HepG2 (cell line): ENCODE data around the gene DISP2. TPM values are rescaled to one million over a fixed set of nuclear protein-coding genes. Genes with fewer than 3 reads are reported as not detected.

ENCODE experiments used
- ATAC-seq: fragments of 200-7000 bp; cut with Tn5 transposase; 3 replicates; pipeline ENCODE4 v1.9.1; 2020; ENCODE audit warnings: mild to moderate bottlenecking, moderate library complexity
- BruUV-seq: library from RNA; stranded (reverse); fragments of 400-500 nt; replicated peaks from 2 replicates; lab custom pipeline; 2021; lab: Mats Ljungman, UMichigan
- CTCF ChIA-PET: fragments of 300-600 bp; formaldehyde crosslinking; extraction: SDS; loops from one replicate; lab custom pipeline; 2021; ENCODE audit warnings: low total read pairs, inconsistent platforms, low intra/inter-chr PET ratio; lab: Yijun Ruan, JAX
- POLR2A ChIA-PET: fragments of 350-600 bp; sonication (Branson Sonifier 250); formaldehyde crosslinking; loops from one replicate; lab custom pipeline; 2020; ENCODE audit warnings: antibody characterized with exemption, inconsistent platforms; lab: Yijun Ruan, JAX
- DNase-seq: peaks from one replicate; pipeline ENCODE4 v3.0.0-alpha.2; 2015; ENCODE audit warnings: low spot score
- FAIRE-seq: peaks from 3 replicates; lab custom pipeline; 2011; peaks lifted over from hg19 to GRCh38; lab: Jason Lieb, UNC
- H2AFZ ChIP-seq: one replicate; pipeline ENCODE4 v1.6.1; 2011; ENCODE audit warnings: low read length, inconsistent platforms
- H3K27ac ChIP-seq: fragments of 300-600 bp; 3 replicates; pipeline ENCODE4 v1.8.0; 2011; ENCODE audit warnings: mixed run types, mild to moderate bottlenecking, mixed read lengths, low read length, inconsistent platforms; ENCODE audit not compliant: insufficient read depth; ENCODE audit errors: extremely low read length
- H3K27me3 ChIP-seq, 2 experiments: fragments of 200-600 bp in 1 of 2; 2 replicates in 1 of 2; 3 replicates in 1 of 2; pipeline versions ENCODE4 v1.6.0 to v1.8.0; 2011; ENCODE audit warnings: low read length in 2 of 2, mild to moderate bottlenecking in 2 of 2, moderate library complexity in 2 of 2, inconsistent platforms in 1 of 2; ENCODE audit not compliant: insufficient read depth in 2 of 2, control insufficient read depth in 1 of 2
- H3K36me3 ChIP-seq, 2 experiments: fragments of 200-600 bp in 1 of 2; replicated peaks in 1 of 2; 2 replicates in 1 of 2; 3 replicates in 1 of 2; pipeline versions ENCODE4 v1.5.1 to v1.8.0; 2011; ENCODE audit warnings: low read length in 2 of 2, inconsistent platforms in 1 of 2; ENCODE audit not compliant: insufficient read depth in 2 of 2, control insufficient read depth in 1 of 2
- H3K4me1 ChIP-seq: 2 replicates; pipeline ENCODE4 v1.5.1; 2012; ENCODE audit warnings: low read length, inconsistent platforms; ENCODE audit not compliant: insufficient read depth
- H3K4me2 ChIP-seq: 2 replicates; pipeline ENCODE4 v1.6.0; 2011; ENCODE audit warnings: low read depth, low read length, inconsistent platforms
- H3K4me3 ChIP-seq, 3 experiments: fragments of 200-600 bp in 1 of 3; sonication (generic), shearing (Covaris generic) in 1 of 3; replicated peaks in 1 of 3; 2 replicates each; pipeline ENCODE4 v1.5.1; 2011 to 2016; ENCODE audit warnings: low read length in 3 of 3, inconsistent platforms in 2 of 3, low read depth in 2 of 3, mild to moderate bottlenecking in 2 of 3, control low read depth in 1 of 3, mixed read lengths in 1 of 3; ENCODE audit not compliant: insufficient read depth in 1 of 3
- H3K79me2 ChIP-seq: one replicate; pipeline ENCODE4 v1.6.1; 2011; ENCODE audit warnings: low read length, inconsistent platforms; ENCODE audit not compliant: insufficient read depth
- H3K9ac ChIP-seq: 2 replicates; pipeline ENCODE4 v1.6.0; 2011; ENCODE audit warnings: mild to moderate bottlenecking, low read depth, low read length, inconsistent platforms; ENCODE audit not compliant: insufficient read depth
- H3K9me3 ChIP-seq: 2 replicates; pipeline ENCODE4 v1.5.1; 2012; ENCODE audit warnings: mild to moderate bottlenecking, low read length
- H4K20me1 ChIP-seq: 2 replicates; pipeline ENCODE4 v1.6.0; 2011; ENCODE audit warnings: inconsistent platforms, mild to moderate bottlenecking, low read length, moderate library complexity; ENCODE audit not compliant: insufficient read depth
- AHR ChIP-seq: IDR thresholded peaks from 2 replicates; pipeline ENCODE4 v1.6.1; 2018; ENCODE audit warnings: missing genetic modification reagents, missing compliant biosample characterization
- GABPA ChIP-seq, 2 experiments: IDR thresholded peaks; 2 replicates each; pipeline ENCODE4 v1.6.1; 2011 to 2016; ENCODE audit warnings: low read depth in 2 of 2, low read length in 1 of 2, missing biosample characterization in 1 of 2, missing genetic modification characterization in 1 of 2
- IRF9 ChIP-seq: sonication (generic); formaldehyde crosslinking; IDR thresholded peaks from 2 replicates; pipeline ENCODE4 v1.8.0; 2022; ENCODE audit warnings: missing genetic modification reagents, mild to moderate bottlenecking, borderline replicate concordance
- KDM5A ChIP-seq: fragments of 200-600 bp; sonication (generic); IDR thresholded peaks from 2 replicates; pipeline ENCODE4 v1.7.0; 2018; ENCODE audit warnings: antibody characterized with exemption, mild to moderate bottlenecking, low read length, borderline replicate concordance
- MLX ChIP-seq: IDR thresholded peaks from 2 replicates; pipeline ENCODE4 v1.6.1; 2016
- NR2F1 ChIP-seq, 2 experiments: fragments of 450-650 bp in 1 of 2; formaldehyde crosslinking in 1 of 2; IDR thresholded peaks; 2 replicates each; pipeline versions ENCODE4 v1.5.0 to v1.6.1; 2016 to 2020; ENCODE audit warnings: mild to moderate bottlenecking in 1 of 2, missing compliant biosample characterization in 1 of 2, missing genetic modification reagents in 1 of 2, moderate library complexity in 1 of 2
- PCBP1 ChIP-seq: fragments of 200-400 bp; formaldehyde crosslinking; IDR thresholded peaks from 2 replicates; pipeline ENCODE4 v1.6.1; 2017; ENCODE audit warnings: mild to moderate bottlenecking, low read depth, low read length, borderline replicate concordance
- POGK ChIP-seq: sonication (generic); formaldehyde crosslinking; conservative IDR thresholded peaks from 2 replicates; pipeline ENCODE4 v1.8.0; 2022; ENCODE audit warnings: mild to moderate bottlenecking, moderate library complexity, missing genetic modification reagents
- PREB ChIP-seq: sonication (generic); formaldehyde crosslinking; IDR thresholded peaks from 2 replicates; pipeline ENCODE4 v1.4.0; 2020; ENCODE audit warnings: missing genetic modification reagents
- SATB2 ChIP-seq: sonication (generic); formaldehyde crosslinking; IDR thresholded peaks from 2 replicates; pipeline ENCODE4 v1.5.0; 2020; ENCODE audit warnings: missing genetic modification reagents
- TBX3 ChIP-seq: fragments of 450-650 bp; IDR thresholded peaks from 2 replicates; pipeline ENCODE4 v1.6.1; 2017; ENCODE audit warnings: antibody characterized with exemption, mild to moderate bottlenecking, inconsistent platforms, borderline replicate concordance
- ZNF10 ChIP-seq: sonication (generic); formaldehyde crosslinking; IDR thresholded peaks from 2 replicates; pipeline ENCODE4 v1.4.0; 2020; ENCODE audit warnings: mild to moderate bottlenecking, low read depth, missing genetic modification reagents, borderline replicate concordance
- ZNF276 ChIP-seq: sonication (generic); formaldehyde crosslinking; IDR thresholded peaks from 2 replicates; pipeline ENCODE4 v1.4.0; 2020; ENCODE audit warnings: mild to moderate bottlenecking, low read depth, missing genetic modification reagents
- ZNF530 ChIP-seq: sonication (generic); formaldehyde crosslinking; IDR thresholded peaks from 2 replicates; pipeline ENCODE4 v1.5.0; 2020; ENCODE audit warnings: low read depth, mild to moderate bottlenecking, missing genetic modification reagents
- ZNF720 ChIP-seq: sonication (generic); formaldehyde crosslinking; IDR thresholded peaks from 2 replicates; pipeline ENCODE4 v1.4.0; 2020; ENCODE audit warnings: missing genetic modification reagents
- ZNF724P ChIP-seq: sonication (generic); formaldehyde crosslinking; IDR thresholded peaks from 2 replicates; pipeline ENCODE4 v1.8.0; 2022; ENCODE audit warnings: missing genetic modification reagents, borderline replicate concordance
- ZNF782 ChIP-seq: sonication (generic); formaldehyde crosslinking; IDR thresholded peaks from 2 replicates; pipeline ENCODE4 v1.4.0; 2020; ENCODE audit warnings: missing genetic modification reagents, mild to moderate bottlenecking, borderline replicate concordance
- WGBS: methylation state at CpG from one replicate; pipeline ENCODE4 v1.1.6; 2017; ENCODE audit warnings: low lambda C conversion rate; 5-methylcytosine and 5-hydroxymethylcytosine counted together
- in situ Hi-C: cut with HindIII; loops from 2 replicates; pipeline ENCODE4 v1.10.0; 2017; ENCODE audit warnings: low pct_unique_long_range_greater_than_20kb; ENCODE audit not compliant: extremely low pct_ligation_motif_present
- intact Hi-C: fragments of 100-400 bp; cut with micrococcal nuclease; formaldehyde crosslinking; loops from one replicate; pipeline ENCODE4 v1.10.0; 2022; ENCODE audit not compliant: unreplicated experiment
- polyA plus RNA-seq, 8 experiments: library from polyadenylated mRNA; depleted of rRNA in 3 of 8; stranded (reverse) in 7 of 8; unstranded in 1 of 8; fragments of >200 nt; fragmentation: Illumina TruSeq in 4 of 8; extraction: Trizol in 4 of 8; gene quantifications; 2 replicates each; pipeline versions ENCODE4 v1.2.1 to v1.2.3, GENCODE V29; 2011 to 2016; ENCODE audit warnings: low read depth in 4 of 8, missing spikeins in 1 of 8, mixed read lengths in 1 of 8; ENCODE audit not compliant: insufficient read depth in 1 of 8
- total RNA-seq, 5 experiments: library from RNA; depleted of rRNA; stranded (reverse); fragments of >200 nt; fragmentation: Illumina TruSeq; extraction: Trizol; gene quantifications; 2 replicates each; pipeline ENCODE4 v1.2.3, GENCODE V29; 2016; ENCODE audit warnings: low read depth in 1 of 5

DISP2 gene
- total and polyA plus RNA-seq, 2 of the 13 experiments (the other 11 are each of a cell fraction or from before 2014, with no cell fraction given), result 0.09 to 0.32 TPM

GRCh38 chr15:40427188-40427587, 69.2 kb downstream of the DISP2 start (continued):
- TF ChIP-seq ZNF276 (no peak), ZNF782 (no peak), POGK (CRISPR knock-in tag) (no peak)

- no peak for DNase-seq
- Histone ChIP-seq H3K9me3 (no peaks in the 10 kb centered on the region), H3K27me3 (no peaks in the 10 kb centered on the region; a peak in 2 of 5 replicates), H3K36me3 (no peaks in the 10 kb centered on the region), H3K4me3 (no peak overlapping the region), H3K9ac (no peak overlapping the region), H3K79me2 (no peaks in the 10 kb centered on the region), H3K4me1 (no peaks in the 10 kb centered on the region), H2AFZ (no peak overlapping the region), H3K4me2 (no peak overlapping the region), H4K20me1 (no peaks in the 10 kb centered on the region), H3K27ac (no peak overlapping the region)
- ATAC-seq, result no peak
- WGBS, result 27% methylated on average over 4 of the region's 4 CpGs
- intact Hi-C loops, result no loop called here
- POLR2A ChIA-PET, result no interaction called here
- no peak for FAIRE-seq
- in situ Hi-C loops, result no loop called here
- BruUV-seq, result no TSS peak
- CTCF ChIA-PET, result no interaction called here
- TF ChIP-seq TBX3, result no peak
- TF ChIP-seq NR2F1 (CRISPR knock-in tag; IDR thresholded peaks at IDR 0.05), result no peak
- no peak for TF ChIP-seq IRF9 (CRISPR knock-in tag)
- TF ChIP-seq PREB, result no peak
- no peak for TF ChIP-seq ZNF10 (CRISPR knock-in tag)
- no peak for TF ChIP-seq KDM5A
- no peak for TF ChIP-seq ZNF530 (CRISPR knock-in tag)
- TF ChIP-seq AHR (CRISPR knock-in tag), result no peak
- TF ChIP-seq MLX, result no peak
- TF ChIP-seq ZNF720, result no peak
- TF ChIP-seq ZNF724P (CRISPR knock-in tag), result no peak
- no peak for TF ChIP-seq GABPA (IDR thresholded peaks at IDR 0.05; ENCODE audit: low read depth, low read length)
- no peak for TF ChIP-seq GABPA (CRISPR knock-in tag; IDR thresholded peaks at IDR 0.05; ENCODE audit: low read depth)
- TF ChIP-seq SATB2 (CRISPR knock-in tag), result no peak
- no peak for TF ChIP-seq PCBP1
These were observed 70.2 kb downstream of the DISP2 start for GRCh38 chr15:40428185-40428584.
